ACC112 (cell line): ENCODE measurements around the gene ARHGEF17.

Experiments
- H2AFZ ChIP-seq: fragments of 200-600 bp; sonication (generic); one replicate; pipeline ENCODE4 v1.6.0; 2017; ENCODE audit warnings: antibody characterized with exemption, low read length; ENCODE audit not compliant: unreplicated experiment
- H3K27ac ChIP-seq: fragments of 200-600 bp; sonication (generic); 2 replicates; pipeline ENCODE4 v1.5.1; 2014; ENCODE audit warnings: low read depth, mild to moderate bottlenecking, antibody characterized with exemption, low read length, moderate library complexity
- H3K27me3 ChIP-seq: fragments of 200-600 bp; sonication (generic); 2 replicates; pipeline ENCODE4 v1.6.1; 2014; ENCODE audit warnings: mild to moderate bottlenecking, antibody characterized with exemption, low read length, moderate library complexity, mixed read lengths; ENCODE audit not compliant: insufficient read depth
- H3K36me3 ChIP-seq: fragments of 200-600 bp; sonication (generic); 2 replicates; pipeline ENCODE4 v1.6.1; 2016; ENCODE audit warnings: mild to moderate bottlenecking, antibody characterized with exemption, low read length, moderate library complexity, mixed read lengths; ENCODE audit not compliant: insufficient read depth
- H3K4me1 ChIP-seq: fragments of 200-600 bp; sonication (generic); one replicate; pipeline ENCODE4 v1.6.1; 2016; ENCODE audit warnings: low read length, mixed read lengths; ENCODE audit not compliant: insufficient read depth, unreplicated experiment, control insufficient read depth
- H3K4me3 ChIP-seq: fragments of 200-600 bp; sonication (generic); 2 replicates; pipeline ENCODE4 v1.5.1; 2014; ENCODE audit warnings: mild to moderate bottlenecking, low read depth, low read length
- H3K79me2 ChIP-seq: fragments of 200-600 bp; sonication (generic); one replicate; pipeline ENCODE4 v1.6.0; 2016; ENCODE audit warnings: low read length; ENCODE audit not compliant: control insufficient read depth, unreplicated experiment, insufficient read depth

Gene ARHGEF17

DNA sequence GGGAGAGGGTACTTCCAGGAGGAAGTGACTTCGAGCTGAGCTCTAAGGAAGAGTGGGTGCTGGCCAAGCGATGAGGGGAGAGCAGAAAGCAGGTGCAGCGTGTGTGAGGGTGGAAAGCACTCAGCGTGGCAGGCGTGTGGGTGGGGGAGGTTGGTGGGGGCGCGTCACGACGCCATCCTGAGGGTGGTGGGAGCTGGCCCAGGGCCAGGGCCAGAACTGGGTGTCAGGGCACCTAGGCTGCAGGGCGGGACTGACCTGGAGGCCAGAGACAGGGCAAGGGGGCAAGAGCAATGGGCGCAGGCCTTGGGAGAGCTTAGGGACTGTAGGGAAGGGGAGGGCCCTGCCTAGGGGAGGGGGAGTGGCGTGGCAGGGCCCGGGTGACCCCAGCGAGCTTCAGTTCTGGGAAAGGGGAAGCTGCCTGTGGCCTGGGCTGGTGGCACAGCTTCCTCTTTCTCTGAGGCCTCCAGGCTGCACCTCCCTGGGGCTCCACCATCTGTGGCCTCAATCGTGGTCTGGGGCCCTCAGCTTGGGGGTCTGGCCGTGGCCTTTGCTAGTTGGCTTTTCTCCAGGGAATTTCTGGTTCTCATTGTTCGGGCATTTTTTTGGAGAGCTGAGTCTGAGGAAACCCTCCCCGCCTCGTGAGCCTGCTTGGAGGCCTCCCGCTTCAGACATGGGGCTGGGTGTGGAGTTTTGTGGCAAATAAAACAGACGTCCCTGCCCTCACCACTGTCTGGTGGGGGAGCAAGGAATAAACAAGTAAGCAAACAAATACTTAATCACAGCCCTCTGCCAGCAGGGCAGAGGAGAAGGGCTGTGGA is 77.0 kb downstream of the ARHGEF17 start:
- Histone ChIP-seq H3K27ac (no peak overlapping the region), H3K4me3 (no peak overlapping the region), H2AFZ (no peak overlapping the region), H3K36me3 (no peaks in the 10 kb centered on the region), H3K79me2 (peaks cover 91% of the 10 kb centered on the region), H3K27me3 (no peaks in the 10 kb centered on the region), H3K4me1 (peaks cover 39% of the 10 kb centered on the region)

DNA sequence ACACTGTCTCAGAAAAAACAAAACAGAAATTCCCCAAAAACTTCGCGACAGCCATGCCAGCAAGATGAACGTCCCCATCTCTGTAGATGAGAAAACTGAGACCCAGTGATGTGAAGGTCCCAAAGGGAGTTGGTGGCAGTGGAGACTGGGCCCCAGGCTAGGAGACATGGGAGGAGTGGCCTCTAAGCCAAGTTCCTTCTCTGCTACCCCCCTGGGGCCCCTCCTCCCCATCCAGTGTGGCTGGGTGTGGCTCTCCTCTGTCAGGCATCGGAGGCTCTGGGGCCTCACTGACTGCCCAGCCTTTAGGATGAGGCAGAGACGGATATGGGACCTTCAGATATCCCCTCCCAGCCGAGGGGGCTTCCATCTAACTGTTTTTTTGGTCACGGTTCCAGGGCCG is 77.9 kb downstream of the ARHGEF17 start:
- Histone ChIP-seq H2AFZ (no peak overlapping the region), H3K36me3 (no peaks in the 10 kb centered on the region), H3K4me1 (peaks cover 39% of the 10 kb centered on the region), H3K4me3 (no peak overlapping the region), H3K27me3 (no peaks in the 10 kb centered on the region), H3K79me2 (peaks cover 84% of the 10 kb centered on the region), H3K27ac (no peak overlapping the region)

DNA sequence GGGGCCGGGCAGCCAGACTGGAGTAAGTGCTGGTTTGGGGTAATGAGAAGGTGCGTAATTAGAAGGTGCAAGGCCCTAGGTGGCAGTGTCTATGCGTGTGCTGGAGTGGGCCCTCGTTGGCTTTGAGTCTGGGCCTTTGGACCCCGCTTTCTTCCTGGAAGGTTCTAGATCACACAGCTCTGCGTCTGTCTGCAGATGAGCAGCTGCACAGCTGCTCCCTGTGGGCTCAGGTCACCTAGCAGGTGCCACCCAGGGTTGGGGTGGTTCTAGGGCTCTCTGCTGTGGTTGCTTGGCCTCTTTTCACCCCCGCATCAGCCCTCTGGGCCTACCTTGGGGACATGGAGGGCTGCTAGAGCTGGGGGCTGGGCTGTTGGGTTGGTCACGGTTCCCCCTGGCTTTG is 78.5 kb downstream of the ARHGEF17 start:
- H3K4me1 ChIP-seq = peaks cover 39% of the 10 kb centered on the region
- no peak overlapping the region for H2AFZ ChIP-seq
- H3K36me3 ChIP-seq = no peaks in the 10 kb centered on the region
- H3K27me3 ChIP-seq = no peaks in the 10 kb centered on the region
- H3K79me2 ChIP-seq = peaks cover 82% of the 10 kb centered on the region
- no peak overlapping the region for H3K4me3 ChIP-seq
- no peak overlapping the region for H3K27ac ChIP-seq

DNA sequence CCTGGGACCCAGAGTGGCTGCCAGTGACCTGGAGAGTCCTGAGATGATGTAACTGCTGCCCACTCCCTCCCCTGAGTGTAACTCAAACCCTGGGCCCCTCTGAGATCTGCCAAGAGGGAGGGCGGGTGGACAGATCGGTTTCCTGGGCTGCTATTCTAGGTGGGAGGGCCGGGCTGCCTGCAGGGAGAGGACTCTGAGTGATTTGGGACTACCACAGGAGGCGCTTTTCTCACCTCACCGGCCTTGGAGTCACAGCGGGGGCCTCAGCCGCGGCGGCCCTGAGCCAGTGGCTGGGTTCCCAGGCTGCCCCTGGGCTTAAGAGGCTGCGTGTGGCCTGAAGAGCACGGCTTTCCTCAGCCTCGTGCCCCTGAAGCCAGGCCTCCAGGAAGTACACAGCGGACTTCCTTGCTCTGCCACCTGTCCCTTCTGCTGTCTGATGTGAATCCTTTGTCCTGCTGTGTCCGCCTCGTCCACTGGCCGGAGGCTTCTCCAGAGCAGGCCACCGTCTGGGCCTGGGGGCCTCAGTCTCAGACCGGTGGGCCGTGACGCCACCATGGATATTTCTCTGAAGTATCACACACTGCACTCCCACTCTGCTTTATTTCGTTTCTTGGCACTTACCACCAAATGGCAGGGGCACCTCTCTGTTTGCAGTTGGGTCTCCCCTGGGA is 79.7 kb downstream of the ARHGEF17 start:
- no peak overlapping the region for H3K4me3 ChIP-seq
- no peak overlapping the region for H3K27ac ChIP-seq
- H3K36me3 ChIP-seq = no peaks in the 10 kb centered on the region
- peaks cover 70% of the 10 kb centered on the region for H3K79me2 ChIP-seq
- H3K4me1 ChIP-seq = peaks cover 38% of the 10 kb centered on the region
- no peaks in the 10 kb centered on the region for H3K27me3 ChIP-seq
- H2AFZ ChIP-seq = no peak overlapping the region

- H2AFZ ChIP-seq = no peak overlapping the region
- H3K4me3 ChIP-seq = no peak overlapping the region
- peaks cover 31% of the 10 kb centered on the region for H3K4me1 ChIP-seq
- H3K79me2 ChIP-seq = peaks cover 65% of the 10 kb centered on the region
- H3K27me3 ChIP-seq = no peaks in the 10 kb centered on the region
- H3K27ac ChIP-seq = no peak overlapping the region
- H3K36me3 ChIP-seq = no peaks in the 10 kb centered on the region
Observed at GRCh38 chr11:73388265-73389133, 80.4 kb downstream of the ARHGEF17 start.

DNA sequence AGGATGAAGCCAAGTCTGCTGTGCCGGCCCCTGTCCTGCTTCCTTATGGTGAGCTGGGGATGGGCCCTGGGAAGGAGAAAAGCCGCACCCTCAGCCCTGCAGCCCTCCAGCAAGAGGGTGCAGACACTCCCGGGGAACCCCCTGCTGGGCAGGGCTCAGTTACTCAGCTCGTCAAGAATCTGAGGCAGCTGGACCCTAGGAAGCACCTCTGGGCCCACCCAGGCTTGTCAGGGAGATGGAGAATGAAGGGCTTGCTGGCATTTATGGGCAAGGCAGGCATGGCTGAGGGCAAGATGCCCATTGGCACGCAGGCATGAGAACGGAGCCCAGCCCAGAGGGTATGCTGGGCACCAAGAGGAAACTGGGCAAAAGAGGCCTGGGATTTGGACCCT is 81.1 kb downstream of the ARHGEF17 start:
- no peak overlapping the region for H3K27ac ChIP-seq
- peaks cover 24% of the 10 kb centered on the region for H3K4me1 ChIP-seq
- H3K36me3 ChIP-seq = no peaks in the 10 kb centered on the region
- no peak overlapping the region for H3K4me3 ChIP-seq
- H3K79me2 ChIP-seq = peaks cover 58% of the 10 kb centered on the region
- H3K27me3 ChIP-seq = no peaks in the 10 kb centered on the region
- no peak overlapping the region for H2AFZ ChIP-seq

- H3K4me1 ChIP-seq = peaks cover 18% of the 10 kb centered on the region
- no peak overlapping the region for H3K27ac ChIP-seq
- H2AFZ ChIP-seq = no peak overlapping the region
- no peaks in the 10 kb centered on the region for H3K27me3 ChIP-seq
- H3K79me2 ChIP-seq = peaks cover 51% of the 10 kb centered on the region
- H3K36me3 ChIP-seq = no peaks in the 10 kb centered on the region; the same call in 1 of the 2 replicates
- no peak overlapping the region for H3K4me3 ChIP-seq
Observed at GRCh38 chr11:73389916-73390315, 81.8 kb downstream of the ARHGEF17 start.

GRCh38 chr11:73390601-73391565 is 82.8 kb downstream of the ARHGEF17 start:
- Histone ChIP-seq H3K79me2 (peaks cover 41% of the 10 kb centered on the region), H3K4me1 (peaks cover 8% of the 10 kb centered on the region), H2AFZ (no peak overlapping the region), H3K4me3 (no peak overlapping the region), H3K27ac (no peak overlapping the region), H3K27me3 (no peaks in the 10 kb centered on the region), H3K36me3 (no peaks in the 10 kb centered on the region; the same call in 1 of the 2 replicates)

DNA sequence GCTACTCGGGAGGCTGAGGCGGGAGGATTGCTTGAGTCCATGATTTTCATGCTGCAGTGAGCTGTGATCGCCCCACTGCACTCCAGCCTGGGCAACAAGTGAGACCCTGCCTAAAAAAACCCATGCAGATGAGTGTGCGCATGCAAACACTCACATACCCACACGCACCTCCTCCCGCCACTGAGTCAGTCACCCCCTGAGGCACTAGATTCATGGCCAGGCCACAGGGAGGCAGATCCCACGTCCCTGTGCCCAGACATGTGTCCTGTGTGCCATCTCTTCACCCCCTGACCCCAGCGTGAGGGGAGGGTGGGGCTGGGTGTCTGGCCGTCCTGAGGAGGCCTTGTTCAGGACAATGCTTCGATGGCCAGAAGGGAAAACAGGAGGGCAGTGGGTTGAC is 83.6 kb downstream of the ARHGEF17 start:
- Histone ChIP-seq H2AFZ (no peak overlapping the region), H3K27ac (no peak overlapping the region), H3K27me3 (no peaks in the 10 kb centered on the region), H3K4me3 (no peak overlapping the region), H3K79me2 (peaks cover 33% of the 10 kb centered on the region), H3K36me3 (no peaks in the 10 kb centered on the region; the same call in 1 of the 2 replicates), H3K4me1 (peaks cover 3% of the 10 kb centered on the region)
